NCI-H226 (cell line): ENCODE data around the gene RAD51B.
"Not testable (repeated sequence)": the region's sequence is repeated elsewhere in the genome, so short reads cannot be mapped to it uniquely, and the experiment has no call there.

Source experiments
- DNase-seq: peaks from one replicate; pipeline ENCODE4 v3.0.0-alpha.2; 2015

The RAD51B gene

GRCh38 chr14:68241862-68242487 is 422.4 kb downstream of the RAD51B start:
- DNase-seq = no peak

DNA sequence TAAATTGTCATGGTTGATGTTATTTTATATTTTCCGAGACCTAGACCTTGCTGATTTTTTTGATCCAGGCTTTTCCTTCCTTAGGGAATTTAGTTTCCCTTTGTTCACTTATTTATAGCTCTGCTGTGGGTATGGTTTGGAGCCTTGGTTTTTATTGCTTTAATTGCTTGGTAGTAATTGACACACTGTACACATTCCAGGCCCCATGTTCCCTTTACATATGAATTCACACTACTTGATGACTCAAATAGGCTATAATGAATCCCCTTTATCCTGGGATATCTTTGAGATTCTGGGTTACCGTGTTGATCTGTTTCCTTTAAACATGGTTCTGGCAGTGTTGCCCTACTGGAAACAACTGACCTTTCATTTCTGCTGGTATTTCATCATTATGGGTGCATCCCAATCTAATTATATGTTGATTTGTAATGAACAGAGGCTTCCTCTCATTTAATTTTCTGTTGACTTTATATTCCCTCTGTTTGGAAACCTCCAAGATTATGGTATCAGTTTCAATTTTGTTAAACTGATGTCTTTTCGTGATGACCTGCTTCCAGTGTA is 424.0 kb downstream of the RAD51B start:
- no peak for DNase-seq

DNA sequence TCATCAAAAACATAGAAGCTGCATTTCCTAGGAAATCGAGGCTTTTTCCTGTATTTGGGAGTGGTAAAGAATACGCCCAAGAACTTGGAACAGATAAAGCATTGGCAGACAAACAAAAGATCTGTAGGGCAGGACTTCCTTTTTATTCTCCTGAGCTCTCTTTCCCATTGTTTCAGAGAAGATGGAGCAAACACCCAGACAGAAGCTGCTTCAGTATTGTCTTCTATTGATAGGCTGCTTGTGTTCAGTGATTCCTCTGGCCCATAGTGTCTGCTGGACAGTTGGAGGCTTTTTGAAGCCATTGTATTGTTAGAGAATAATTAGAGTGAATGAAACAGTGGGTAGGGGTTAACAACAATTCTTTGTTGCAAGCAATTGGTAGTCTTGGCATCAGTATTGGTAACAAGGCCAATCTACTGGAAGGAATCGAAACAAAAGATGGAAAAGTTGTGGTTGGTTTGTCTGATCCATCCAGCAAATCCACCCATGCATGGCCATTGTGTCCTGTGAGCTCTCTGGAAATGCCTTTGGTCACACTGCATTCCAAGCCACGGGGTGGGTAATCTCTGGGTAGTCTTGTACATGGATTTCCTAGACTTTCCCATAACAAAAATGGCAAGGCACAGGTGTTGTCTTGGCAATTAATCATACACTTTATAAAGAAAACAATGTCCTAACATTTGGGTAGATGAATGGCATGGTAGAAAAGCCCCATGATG is 424.8 kb downstream of the RAD51B start:
- no peak for DNase-seq

- peak; percentile 90 for DNase-seq
Observed at GRCh38 chr14:68245146-68246073, 425.8 kb downstream of the RAD51B start.

DNA sequence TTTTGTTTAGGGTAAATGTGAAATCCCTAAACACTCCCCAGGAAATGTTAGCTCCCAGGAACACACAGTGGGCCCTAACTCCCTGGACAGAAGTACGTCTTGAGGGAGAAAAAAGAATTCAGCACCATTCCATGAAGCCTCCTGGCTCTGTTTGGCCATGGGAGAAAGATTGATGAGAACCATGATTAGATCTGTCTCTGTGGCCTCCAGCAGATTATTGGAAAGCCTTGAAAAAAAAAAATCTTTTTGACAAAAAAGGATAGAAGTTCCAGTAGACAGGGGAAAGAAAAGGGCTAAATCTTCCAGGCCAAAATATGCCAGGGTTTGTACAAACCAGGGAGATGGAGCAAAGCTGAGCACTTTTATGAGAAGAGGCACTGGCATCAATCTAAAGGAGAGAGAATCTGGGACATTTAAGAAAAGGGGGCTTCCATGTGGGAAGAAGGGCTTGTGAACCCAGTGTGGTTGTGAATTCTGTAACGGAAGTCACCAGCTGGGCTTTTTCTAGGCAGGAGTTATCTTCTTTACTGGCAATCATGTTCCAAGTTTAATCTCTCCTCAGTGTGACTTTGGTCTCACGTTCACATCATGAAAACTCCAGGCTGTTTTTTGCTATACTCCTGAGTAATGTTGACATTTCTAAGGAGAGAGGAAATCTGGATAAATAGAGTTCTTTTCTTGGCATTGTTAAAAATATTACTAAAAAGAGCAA is 426.7 kb downstream of the RAD51B start:
- no peak for DNase-seq

GRCh38 chr14:68246786-68247105 is 427.2 kb downstream of the RAD51B start:
- DNase-seq = no peak

- DNase-seq = no peak
Observed at GRCh38 chr14:68247274-68247673, 427.7 kb downstream of the RAD51B start.

DNA sequence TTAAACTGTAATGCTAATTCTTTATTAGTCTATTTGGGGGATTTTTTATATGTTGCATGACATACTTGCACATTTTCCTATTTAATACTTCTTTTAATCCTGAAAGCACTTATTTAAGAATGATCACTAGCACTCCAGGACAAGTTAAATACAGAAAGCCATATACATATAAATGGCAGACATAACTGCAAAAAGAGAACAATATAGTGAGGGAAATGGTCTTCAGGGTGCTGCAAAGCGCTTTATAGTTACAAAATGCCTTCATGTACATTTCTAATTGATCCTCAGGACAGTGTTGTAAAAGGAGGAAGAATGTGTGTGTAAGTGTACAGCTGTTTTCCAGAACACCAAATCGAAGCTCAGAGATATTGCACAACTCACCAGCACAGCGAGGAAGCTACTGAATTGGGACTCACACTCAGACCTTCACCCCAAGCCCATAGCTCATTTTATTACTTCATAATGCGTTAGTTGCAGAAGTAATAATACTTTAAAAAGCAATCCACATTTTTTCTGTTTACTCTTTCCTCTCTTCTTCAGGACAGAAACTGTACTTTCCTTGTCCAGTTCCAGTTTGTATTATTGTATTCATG is 428.2 kb downstream of the RAD51B start:
- no peak for DNase-seq

- no peak for DNase-seq
Observed at GRCh38 chr14:68248481-68249255, 429.1 kb downstream of the RAD51B start.

- no peak for DNase-seq
Observed at GRCh38 chr14:68249661-68250451, 430.3 kb downstream of the RAD51B start.

- no peak for DNase-seq
Observed at GRCh38 chr14:68250927-68251768, 431.6 kb downstream of the RAD51B start.

DNA sequence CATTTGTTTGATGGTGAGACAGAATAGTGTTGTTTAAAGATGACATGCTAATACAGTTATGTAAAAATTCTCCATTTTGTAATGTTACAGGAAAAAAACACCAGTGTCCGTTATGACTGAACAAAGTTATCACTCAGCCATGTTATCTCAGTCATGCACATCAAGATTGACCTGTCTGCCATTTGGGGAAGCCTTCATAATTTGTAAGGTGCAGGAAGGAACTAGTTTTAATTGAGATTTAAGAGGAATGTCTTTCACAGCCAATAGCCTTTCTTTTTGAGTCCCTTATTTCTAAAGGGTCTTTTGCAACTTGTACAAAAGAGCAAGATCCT is 432.2 kb downstream of the RAD51B start:
- no peak for DNase-seq

GRCh38 chr14:68253160-68253780 is 433.7 kb downstream of the RAD51B start:
- no peak for DNase-seq

GRCh38 chr14:68253878-68254528 is 434.4 kb downstream of the RAD51B start:
- DNase-seq = no peak

GRCh38 chr14:68254669-68255527 is 435.3 kb downstream of the RAD51B start:
- no peak for DNase-seq

- peak; percentile 68 for DNase-seq
Observed at GRCh38 chr14:68255693-68256178, 436.2 kb downstream of the RAD51B start.

DNA sequence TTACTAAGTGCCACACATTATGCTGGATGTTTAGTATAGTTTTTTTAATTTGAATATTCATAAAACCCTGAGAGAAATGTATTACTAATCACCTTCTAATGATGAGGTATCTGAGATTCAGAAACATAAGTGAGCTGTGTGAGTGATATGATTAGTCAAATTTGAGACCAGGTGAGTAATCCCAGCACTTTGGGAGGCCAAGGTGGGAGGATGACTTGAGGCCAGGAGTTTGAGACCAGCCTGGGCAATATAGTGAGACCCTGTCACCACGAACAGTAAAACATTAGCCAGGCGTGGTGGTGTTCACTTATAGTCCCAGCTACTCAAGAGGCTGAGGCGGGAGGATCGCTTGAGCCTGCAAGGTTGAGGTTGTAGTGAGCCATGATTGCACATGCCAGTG is 438.4 kb downstream of the RAD51B start:
- no peak for DNase-seq

GRCh38 chr14:68258995-68259394 is 439.4 kb downstream of the RAD51B start:
- DNase-seq = not testable (repeated sequence)
